Stimulated activated CD8-positive, alpha-beta memory T cell treated with anti-CD3 and anti-CD28 coated beads, Interleukin-7, amount 100 ng/mL, for 48 hours (primary cell): ENCODE results near the gene KAT2A.

Experiments used
- DNase-seq, 2 donors: peaks; one replicate each; pipeline ENCODE4 v3.0.0-alpha.2; 2020; ENCODE audit warnings: low read depth in 1 of 2; ENCODE audit errors: extremely low read depth in 1 of 2

KAT2A gene

DNA sequence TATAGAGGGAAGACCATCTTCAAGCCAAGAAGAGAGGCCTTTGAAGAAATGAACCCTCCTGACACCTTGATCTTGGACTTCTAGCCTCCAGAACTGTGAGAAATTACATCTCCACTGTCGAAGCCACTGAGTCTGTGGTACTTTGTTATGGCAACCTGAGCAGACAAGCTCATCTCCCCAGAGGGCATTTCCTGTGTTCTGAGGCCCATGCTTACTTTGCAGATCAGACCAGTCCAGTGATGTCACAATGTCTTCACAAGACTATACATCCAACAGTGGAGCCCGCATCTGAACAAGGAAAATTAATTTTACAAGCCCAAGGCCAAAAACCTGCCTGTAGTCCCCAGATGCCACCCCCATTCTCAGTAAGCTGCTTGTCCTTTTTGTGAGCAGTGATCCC is 56.0 kb downstream of the KAT2A start:
- no peak for DNase-seq
